ENCODE measurements around the gene FAM185A.

DNA sequence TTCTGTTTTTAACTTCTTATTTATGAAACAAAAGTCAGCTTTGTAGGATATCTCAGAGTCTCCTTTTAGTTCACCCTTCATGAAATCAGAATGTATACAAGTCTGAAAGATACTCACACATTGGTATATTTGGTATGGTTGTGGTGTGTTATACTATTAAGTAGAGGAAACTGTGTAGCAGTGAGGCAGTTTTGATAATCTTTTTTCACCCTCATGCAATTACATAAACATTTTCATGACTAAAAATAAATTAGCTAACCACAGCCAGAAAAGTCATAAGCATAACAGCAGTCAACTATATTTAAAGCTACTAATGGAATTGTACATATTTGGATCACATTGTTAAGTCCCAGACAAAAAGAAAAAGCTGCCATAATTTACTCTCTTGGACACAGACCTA, 62.1 kb downstream of the FAM185A start:
- TF ChIP-seq CHD2 (IDR thresholded peaks at IDR 0.05; ENCODE audit: low read length, partially characterized antibody), result no peak
- TF ChIP-seq, protein P1, sequence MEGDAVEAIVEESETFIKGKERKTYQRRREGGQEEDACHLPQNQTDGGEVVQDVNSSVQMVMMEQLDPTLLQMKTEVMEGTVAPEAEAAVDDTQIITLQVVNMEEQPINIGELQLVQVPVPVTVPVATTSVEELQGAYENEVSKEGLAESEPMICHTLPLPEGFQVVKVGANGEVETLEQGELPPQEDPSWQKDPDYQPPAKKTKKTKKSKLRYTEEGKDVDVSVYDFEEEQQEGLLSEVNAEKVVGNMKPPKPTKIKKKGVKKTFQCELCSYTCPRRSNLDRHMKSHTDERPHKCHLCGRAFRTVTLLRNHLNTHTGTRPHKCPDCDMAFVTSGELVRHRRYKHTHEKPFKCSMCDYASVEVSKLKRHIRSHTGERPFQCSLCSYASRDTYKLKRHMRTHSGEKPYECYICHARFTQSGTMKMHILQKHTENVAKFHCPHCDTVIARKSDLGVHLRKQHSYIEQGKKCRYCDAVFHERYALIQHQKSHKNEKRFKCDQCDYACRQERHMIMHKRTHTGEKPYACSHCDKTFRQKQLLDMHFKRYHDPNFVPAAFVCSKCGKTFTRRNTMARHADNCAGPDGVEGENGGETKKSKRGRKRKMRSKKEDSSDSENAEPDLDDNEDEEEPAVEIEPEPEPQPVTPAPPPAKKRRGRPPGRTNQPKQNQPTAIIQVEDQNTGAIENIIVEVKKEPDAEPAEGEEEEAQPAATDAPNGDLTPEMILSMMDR (IDR thresholded peaks at IDR 0.05), result no peak
- no peak for TF ChIP-seq SMC3 (IDR thresholded peaks at IDR 0.05; ENCODE audit: low read depth, low read length)
- TF ChIP-seq, protein P2, sequence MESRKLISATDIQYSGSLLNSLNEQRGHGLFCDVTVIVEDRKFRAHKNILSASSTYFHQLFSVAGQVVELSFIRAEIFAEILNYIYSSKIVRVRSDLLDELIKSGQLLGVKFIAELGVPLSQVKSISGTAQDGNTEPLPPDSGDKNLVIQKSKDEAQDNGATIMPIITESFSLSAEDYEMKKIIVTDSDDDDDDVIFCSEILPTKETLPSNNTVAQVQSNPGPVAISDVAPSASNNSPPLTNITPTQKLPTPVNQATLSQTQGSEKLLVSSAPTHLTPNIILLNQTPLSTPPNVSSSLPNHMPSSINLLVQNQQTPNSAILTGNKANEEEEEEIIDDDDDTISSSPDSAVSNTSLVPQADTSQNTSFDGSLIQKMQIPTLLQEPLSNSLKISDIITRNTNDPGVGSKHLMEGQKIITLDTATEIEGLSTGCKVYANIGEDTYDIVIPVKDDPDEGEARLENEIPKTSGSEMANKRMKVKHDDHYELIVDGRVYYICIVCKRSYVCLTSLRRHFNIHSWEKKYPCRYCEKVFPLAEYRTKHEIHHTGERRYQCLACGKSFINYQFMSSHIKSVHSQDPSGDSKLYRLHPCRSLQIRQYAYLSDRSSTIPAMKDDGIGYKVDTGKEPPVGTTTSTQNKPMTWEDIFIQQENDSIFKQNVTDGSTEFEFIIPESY (IDR thresholded peaks at IDR 0.05; ENCODE audit: borderline replicate concordance, low read depth), result no peak
- no peak for TF ChIP-seq POLR2AphosphoS5 (IDR thresholded peaks at IDR 0.05; ENCODE audit: low read depth, low read length)

Measured in SK-N-SH (cell line).